ENCODE results near the gene GRIK4.

Gene GRIK4

DNA sequence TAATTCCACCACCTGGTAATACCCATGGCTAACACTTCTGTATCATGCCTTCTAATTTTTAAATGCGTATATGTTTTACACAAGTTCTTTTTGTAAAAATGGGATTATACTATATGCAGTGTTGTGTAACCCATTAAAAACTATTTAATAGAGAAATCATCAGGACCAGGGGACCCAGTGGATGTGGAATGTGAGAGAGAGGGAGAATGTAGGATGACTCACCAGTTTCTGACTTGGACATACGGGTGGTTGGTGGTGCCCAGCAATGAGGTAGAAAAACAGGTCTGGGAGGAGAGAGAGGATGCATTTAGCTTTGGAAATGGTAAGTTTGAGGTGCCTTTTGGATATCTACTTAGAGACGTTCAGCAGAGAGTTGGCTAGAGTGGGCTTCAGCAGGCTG, 400.4 kb downstream of the GRIK4 start:
- DNase-seq (ENCODE audit: low read depth in 2 of 2) = no peak

GRCh38 chr11:120912504-120912903, 401.0 kb downstream of the GRIK4 start:
- no peak for DNase-seq (ENCODE audit: low read depth in 2 of 2)

DNA sequence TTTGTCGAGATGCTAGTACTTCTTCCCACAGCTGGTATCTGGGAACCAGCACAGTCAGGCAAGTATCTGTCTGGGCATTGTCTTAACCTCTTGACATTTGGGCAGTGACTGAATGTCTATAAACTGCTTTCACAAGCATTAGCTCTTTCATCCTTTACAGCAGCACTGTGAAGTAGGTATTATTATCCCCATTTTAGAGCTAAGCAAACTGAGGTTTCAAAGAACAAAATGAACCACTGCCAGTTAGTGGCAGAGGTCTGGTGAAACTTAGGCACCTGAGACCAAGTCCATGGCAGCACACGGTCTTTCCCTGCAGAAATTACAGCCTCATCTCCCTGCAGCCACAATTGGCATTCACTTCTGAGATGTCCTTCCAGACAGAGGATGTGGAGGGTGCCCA, 401.4 kb downstream of the GRIK4 start:
- no peak for DNase-seq (ENCODE audit: low read depth in 2 of 2)

DNA sequence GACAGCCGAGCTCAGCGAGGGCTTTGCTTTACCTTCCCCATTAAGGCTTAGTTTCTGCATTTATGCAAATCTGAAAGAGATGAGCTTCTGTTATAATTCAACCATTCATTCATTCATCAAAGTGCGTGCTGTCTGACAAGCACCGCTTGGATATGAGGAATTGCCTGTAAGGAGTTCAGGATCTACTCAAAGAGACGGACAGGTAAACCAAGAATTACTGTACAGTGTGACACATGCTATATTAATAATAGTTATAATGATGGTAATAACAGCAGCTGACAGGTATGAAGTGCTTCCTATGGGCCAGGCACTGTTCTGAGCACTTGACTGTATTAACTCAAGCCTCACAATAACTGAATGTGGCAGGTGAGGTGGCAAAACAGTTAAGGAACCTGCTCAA, 402.5 kb downstream of the GRIK4 start:
- no peak for DNase-seq (ENCODE audit: low read depth in 2 of 2)

DNA sequence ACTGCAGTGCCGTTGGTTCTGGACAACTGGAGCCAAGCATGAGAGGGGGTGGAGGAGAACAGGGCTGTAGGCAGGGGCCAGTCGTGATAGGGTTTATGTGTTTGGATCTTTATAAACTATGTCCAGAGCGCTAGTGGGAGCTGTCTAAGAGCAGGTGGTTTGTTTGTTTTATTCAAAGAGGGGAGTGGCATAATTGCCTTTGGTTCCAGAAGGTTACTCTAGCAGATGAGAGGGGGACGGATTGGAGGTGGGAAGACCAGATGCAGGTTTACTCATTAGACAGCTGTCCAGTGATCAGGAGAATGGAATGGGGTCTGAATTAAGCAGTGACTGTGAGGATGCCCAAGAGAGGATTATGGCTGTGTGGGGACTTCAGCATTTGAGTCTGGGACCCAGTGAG, 403.1 kb downstream of the GRIK4 start:
- no peak for DNase-seq (ENCODE audit: low read depth in 2 of 2)

GRCh38 chr11:120917559-120918239, 406.2 kb downstream of the GRIK4 start:
- no peak for DNase-seq (ENCODE audit: low read depth in 2 of 2)

DNA sequence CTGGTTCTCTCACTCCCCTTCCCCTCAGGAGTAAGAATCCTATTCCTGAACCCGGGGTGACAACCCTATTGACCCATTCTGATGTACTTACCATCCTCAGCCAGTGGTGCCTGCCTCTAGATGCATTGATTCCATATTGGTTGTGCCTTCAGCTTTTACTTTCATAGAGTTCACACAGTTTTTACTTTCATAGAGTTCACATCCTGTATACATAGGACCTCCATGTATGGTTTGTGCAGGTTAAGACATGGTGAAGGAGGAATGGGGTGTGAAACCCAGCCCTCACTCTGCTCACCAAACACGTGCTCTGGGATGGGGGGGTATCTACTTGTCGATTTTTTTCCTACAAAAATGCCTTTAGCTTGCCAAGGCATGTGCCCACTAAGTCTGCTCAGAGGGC, 406.7 kb downstream of the GRIK4 start:
- DNase-seq (ENCODE audit: low read depth in 2 of 2) = no peak

DNA sequence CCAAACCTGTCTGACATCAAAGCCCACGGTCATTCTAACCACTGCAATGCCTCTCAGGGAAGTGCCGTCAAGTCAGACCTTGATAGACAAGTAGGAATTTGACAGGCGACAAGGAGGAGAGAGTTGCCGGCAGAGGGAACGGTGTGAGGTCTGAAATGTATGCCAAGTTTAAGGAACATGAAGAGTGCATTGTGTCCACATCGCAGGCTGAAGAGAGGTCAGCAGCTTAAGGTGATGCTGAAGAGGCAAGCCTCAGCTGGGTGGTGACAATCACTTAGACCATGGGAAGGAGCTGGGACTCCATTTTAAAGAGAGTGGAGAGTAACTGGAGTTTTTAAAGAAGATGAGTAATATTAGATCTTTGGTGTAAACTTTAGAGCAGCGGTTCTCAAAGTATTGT, 407.5 kb downstream of the GRIK4 start:
- DNase-seq (ENCODE audit: low read depth in 2 of 2) = no peak

DNA sequence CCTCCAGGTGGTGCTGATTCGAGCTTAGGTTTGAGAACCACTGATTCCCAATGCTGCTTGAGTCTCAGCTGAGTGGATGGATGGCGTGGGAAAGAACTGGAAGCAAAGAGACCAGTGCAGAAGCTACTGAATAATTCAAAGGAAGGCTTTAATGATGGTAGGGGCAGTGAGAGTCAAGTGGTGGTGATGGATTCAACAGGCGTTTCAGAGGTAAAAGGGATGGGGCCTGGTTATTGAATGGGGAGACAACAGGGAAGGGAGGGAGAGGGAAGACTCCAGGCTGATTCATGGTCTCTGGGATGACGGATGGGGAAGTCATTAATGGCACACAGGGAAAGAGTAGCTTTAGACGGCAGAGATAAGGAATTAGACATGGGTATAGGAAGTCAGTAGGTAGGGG, 408.0 kb downstream of the GRIK4 start:
- DNase-seq (ENCODE audit: low read depth in 2 of 2) = no peak

DNA sequence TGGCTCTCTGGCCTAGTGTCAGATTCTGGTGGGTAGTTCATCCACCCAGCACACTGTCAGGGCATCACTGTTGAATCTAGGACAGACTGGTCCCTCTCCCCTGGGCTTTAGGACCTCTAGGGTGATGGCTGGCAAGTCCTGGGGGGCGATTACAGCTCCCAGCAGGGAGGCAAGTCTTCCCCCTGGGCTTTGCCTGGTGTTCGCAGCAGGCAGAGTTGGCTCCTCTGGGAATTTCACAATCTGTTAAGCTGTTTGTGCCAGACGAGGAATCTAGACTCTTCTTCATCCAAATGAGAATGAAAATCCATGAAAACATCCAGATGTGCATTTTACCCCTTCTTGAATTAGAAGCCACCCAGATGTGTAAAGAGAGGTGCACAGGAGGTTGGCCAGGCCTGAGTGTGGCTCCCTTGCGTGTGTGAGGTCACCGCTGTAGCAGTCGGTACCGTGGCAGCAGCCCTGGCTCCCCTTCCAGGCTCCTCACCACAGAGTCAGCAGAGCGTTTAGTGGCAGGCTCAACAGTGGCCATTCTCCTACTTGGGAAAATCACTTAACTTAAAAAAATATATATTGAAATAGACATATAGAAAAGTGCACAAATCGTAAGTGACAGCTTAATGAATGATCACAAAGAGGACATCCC, 412.4 kb downstream of the GRIK4 start:
- DNase-seq (ENCODE audit: low read depth in 2 of 2) = no peak

DNA sequence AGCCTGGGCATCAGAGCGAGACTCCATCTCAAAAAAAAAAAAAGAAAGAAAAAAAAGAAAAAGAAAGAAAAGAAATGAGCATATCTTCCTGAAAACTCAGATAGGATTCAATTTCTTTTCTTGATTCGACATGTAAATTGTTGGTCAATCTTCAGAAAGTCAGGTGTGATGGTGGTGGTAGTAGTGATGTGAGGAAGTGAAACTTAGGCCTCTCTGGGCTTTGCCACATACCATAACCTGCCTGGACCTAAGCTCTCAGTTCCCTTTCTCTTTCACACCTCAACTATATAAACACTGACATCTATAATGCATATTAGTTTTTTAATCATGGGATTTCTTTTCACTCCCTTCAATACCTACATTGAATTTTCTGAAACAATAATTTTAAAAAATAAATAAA, 414.4 kb downstream of the GRIK4 start:
- DNase-seq (ENCODE audit: low read depth in 2 of 2) = no peak

DNA sequence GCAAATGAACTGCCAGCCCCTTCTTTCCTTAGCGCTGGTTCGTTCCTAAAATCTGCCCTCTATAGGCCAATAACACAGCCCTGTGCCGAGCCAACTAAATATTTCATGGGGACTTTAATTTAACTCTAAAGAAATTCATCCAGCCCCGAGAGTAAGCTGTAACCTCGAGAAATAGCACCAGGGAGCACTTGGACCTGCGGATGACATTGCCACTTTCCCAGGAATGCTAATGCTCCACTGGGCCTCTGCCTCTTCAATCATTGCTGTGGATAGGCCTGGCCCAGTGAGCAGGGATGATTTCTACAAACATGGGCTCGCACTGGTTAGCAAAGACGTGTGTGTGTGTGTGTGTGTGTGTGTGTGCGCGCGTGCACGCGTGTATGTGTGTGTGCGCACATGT, 417.1 kb downstream of the GRIK4 start:
- no peak for DNase-seq (ENCODE audit: low read depth in 2 of 2)

DNA sequence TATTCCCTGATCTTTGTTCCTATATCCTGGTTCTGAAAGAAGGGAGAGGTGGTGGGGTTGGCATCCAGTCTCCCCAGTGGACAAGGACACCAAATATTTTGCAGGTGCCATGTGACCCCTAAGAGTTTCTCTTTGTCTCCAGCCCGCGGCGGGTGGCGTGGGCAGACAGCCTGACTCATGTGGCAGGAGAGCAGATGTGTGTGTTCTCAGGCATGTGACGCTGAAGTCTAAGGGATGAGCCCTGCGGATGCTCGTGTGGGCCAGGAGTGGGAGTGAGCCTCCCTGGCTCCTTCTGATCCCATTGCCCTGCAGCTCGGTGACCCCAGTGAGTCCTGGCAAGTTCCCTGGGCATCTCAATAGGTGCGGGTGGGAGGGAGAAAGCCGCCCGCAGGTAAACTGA, 417.5 kb downstream of the GRIK4 start:
- DNase-seq (ENCODE audit: low read depth in 2 of 2) = no peak

- DNase-seq (ENCODE audit: low read depth in 2 of 2) = no peak
Observed at GRCh38 chr11:120929664-120930154, 418.2 kb downstream of the GRIK4 start.

DNA sequence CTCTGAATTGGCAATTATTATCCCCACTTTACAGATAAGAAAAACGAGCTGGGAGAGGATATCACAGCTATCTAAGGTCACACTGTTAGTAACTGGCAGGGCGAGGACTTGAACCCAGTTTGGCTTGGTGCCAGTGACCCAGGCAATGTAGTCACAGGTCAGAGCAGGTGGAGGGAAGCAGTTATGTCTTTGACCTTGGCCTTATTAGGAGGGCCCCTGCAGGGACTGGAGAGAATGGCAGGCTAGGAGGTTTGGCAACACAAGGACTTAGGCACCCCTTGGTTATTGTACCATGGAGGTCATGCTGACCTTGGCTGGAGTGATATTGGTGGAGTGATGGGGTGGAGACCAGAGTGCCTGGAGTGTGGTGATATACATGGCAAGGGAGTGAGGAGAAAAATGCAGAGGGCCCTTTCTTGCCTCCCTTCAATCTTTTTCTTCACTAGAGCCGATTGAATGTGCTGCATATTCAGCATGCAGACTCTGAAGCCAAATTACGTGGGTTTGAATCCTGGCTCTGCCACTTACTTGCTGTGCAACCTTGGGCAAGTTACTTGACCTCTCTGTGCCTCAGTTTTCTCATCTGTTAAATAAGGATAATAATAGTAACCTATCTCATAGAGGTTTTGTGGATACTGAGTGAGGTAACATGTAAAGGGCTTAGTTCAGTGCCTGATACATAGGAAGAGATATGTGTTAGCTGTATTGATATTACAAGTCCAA, 419.7 kb downstream of the GRIK4 start:
- no peak for DNase-seq (ENCODE audit: low read depth in 2 of 2)

DNA sequence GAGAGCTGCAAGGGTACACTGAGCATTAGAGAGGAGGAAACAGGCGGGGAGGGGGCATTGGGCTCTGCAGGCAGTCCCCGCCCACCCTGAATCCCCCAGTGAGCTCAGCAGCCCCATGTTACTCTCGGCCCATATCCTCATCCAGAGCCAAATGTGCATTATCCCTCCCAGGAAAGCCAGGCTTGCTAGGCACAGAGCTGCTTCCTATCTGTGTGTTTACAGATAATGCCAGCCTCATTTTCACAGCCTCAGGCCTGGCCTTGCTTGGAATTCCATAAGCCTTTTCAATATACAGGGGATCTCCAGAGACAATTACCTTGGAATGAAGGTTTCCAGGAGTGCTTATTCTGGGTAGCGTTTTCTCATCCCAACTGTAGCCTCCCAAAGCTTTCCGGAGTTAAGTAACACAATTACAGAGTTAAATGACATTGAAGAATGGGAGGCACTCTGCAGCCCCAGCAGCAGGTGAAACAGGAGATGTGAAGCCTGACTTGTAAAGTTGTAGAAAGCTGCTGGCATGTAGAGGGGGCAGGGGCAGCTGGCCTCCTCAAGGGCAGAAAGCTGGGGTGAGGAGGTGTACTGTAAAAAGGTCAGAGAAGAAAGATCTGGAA, 420.9 kb downstream of the GRIK4 start:
- DNase-seq (ENCODE audit: low read depth in 2 of 2) = no peak

GRCh38 chr11:120936356-120936755, 424.8 kb downstream of the GRIK4 start:
- DNase-seq (ENCODE audit: low read depth in 2 of 2) = no peak

DNA sequence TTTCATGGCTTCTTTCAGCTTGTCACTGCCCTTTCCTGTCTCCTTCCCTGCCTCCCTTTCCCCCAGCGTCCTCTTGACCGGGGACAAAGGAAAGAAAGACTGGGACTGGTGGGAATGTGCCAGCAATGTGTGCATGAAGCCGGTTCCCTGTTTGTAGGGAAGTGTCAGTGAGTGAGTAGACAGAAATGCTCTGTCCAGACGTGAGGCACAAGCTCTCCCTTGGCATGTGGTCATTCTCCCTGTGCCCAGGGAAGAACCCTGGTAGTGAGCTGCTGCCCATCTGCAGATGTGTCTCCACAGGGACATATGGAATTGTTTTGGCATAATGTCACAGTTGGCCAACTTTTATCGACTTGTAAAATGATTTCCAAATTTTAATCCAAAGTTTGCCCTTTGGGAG, 426.0 kb downstream of the GRIK4 start:
- DNase-seq (ENCODE audit: low read depth in 2 of 2) = no peak

GRCh38 chr11:120938260-120938659, 426.7 kb downstream of the GRIK4 start:
- no peak for DNase-seq (ENCODE audit: low read depth in 2 of 2)

DNA sequence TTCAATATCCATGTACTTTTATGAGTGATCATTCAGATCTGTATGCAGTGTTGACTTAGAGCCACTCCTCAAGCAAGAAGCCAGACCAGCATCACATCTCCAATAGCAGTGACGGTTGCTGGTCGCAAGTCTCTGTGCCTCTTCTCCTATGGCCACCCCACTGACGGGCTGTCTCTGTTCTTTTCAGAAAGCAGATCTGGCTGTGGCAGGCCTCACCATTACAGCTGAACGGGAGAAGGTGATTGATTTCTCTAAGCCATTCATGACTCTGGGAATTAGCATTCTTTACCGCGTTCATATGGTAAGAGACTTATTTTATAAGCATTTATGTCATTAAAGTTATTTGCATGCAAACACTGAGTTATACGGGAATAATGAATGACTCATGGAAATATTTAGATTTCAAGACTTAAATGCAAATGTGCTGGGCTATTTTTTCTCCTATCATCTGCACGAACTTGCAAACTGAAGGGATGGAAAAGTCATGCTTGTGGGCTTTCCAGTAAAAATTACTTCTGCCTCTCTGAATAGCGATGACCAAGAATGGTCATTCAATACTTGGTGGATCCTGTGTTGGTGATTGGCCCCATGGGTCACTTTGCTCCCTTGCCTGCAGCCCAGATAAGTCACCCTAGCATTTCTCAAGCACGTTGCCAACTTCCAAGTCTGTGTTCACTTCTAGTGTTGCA, 428.8 kb downstream of the GRIK4 start:
- no peak for DNase-seq (ENCODE audit: low read depth in 2 of 2)

DNA sequence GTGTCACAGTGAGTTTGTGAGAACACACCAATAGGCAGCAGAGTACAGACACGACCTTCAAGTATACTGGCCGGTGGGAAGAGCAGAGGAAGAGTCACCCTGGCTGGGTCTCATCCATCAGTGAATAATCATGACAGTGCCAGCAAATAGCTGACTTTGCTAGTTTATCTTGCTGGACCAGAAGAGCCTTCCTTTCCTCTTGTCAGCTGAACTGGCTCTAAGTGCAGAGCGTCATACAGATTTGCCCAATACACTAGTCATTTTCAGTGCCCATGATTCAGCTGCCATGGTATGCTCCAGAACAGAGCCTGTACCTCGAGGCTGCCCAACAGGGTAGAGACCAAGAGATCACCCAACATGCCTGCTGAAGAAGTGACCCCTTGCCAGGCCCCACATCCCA, 429.5 kb downstream of the GRIK4 start:
- no peak for DNase-seq (ENCODE audit: low read depth in 2 of 2)

GRCh38 chr11:120942701-120943100, 431.2 kb downstream of the GRIK4 start:
- DNase-seq (ENCODE audit: low read depth in 2 of 2) = no peak

All from stimulated activated CD8-positive, alpha-beta memory T cell treated with anti-CD3 and anti-CD28 coated beads, Interleukin-15, amount 100 ng/mL, for 4 hours (primary cell).